MV-4-11 (cell line): ENCODE data around the gene TEX22.
A peak's percentile ranks its signal among the peaks of the same experiment; 100 is the strongest.

ENCODE experiments used
- DNase-seq: peaks from one replicate; lab custom pipeline; 2025; lab: John Stamatoyannopoulos, UW

The TEX22 gene

DNA sequence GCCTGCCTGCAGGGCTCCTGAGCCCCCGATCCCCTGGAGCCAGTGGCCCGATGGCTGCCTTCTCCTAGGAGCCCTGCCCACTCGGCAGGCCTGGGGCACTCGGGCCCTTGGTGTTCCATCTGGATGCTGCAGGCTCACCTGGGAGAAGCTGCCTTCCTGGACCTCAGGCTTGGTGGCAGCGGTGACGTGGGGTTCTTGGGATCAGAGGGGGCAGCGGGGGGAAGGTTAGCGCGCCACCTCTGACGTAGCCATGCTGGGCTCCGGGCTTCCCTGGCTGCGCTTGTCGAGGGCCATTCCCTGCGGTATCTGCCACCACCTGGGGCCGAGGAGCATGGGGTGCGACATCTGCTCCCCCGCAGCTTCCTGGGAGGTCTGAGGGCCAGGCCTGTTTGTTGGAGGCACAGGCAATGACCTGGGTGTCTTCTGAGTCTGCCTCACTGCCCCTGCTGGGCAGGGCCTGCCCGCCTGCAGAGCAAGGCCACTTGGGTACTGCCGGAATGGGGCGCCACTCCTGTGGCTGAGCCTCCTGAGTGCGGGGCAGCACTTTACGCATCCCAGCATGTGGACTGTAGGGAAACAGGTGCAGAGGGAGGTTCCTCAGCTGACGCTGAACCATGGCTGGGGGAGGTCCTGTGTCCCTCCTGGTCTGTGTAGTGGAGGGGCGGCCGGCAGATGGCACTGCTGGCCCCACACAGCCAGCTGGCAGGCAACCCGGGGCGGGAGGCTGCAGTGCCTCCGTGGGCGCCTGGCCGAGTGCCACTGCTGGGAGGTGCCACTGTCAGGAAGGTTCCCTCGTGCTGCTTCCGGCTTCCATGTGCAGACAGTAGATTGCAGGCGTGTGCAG, 41.6 kb downstream of the TEX22 start:
- no peak for DNase-seq

DNA sequence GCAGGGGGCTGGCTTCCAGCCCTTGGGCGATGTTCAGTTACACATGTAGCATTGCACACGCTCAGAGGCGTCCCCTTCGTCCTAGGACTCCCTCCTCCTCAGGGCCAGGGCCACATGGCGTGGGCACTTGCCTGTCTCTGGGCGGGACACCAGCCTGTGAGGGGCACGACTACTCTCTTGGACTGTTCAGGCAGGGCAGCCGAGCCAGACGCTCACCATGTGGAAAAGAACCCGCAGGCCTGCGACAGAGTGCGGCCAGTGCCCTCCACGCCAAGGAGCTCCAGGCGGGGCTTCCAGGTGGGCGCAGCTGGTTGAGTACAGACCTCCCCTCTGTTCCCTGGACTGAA, 42.2 kb downstream of the TEX22 start:
- no peak for DNase-seq

DNA sequence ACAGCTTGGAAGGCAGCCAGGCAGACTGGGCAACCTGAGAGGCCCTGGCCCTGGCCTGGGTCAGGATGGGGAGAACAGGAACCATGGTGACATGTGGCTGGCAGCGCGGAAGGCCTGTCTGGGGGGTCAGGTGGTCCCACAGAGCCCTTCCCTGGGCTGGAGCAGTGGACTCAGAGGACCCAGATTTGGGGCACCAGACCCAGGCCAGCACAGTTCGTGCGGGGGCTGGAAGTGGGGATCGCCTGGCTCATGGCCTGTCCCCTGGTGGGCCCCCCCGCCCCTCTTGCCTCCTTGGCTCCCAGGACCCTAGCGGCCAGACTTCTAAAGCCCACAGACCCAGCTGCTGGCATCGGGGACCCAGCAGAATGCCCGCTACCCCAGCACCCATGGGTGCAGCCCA, 42.7 kb downstream of the TEX22 start:
- DNase-seq, result no peak

DNA sequence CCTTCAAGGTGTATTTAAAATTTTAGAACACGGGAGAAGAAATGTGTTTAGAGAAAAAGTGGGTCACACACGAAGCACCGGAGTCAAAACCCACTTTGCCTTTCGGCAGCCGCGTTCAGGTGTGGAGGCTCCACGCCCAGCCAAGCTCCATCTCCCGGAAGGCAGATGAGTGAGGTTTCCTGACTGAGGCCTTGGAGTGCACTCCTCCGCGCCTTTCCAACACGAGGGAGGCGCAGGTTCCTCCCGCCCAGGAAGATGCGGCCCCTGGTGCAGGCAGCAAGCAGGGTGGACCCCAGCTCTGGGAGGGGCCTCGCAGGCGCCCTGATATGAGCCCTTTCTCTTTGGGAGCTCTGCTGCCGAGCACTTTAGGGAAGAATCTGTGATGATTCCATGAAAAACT, 43.8 kb downstream of the TEX22 start:
- no peak for DNase-seq

DNA sequence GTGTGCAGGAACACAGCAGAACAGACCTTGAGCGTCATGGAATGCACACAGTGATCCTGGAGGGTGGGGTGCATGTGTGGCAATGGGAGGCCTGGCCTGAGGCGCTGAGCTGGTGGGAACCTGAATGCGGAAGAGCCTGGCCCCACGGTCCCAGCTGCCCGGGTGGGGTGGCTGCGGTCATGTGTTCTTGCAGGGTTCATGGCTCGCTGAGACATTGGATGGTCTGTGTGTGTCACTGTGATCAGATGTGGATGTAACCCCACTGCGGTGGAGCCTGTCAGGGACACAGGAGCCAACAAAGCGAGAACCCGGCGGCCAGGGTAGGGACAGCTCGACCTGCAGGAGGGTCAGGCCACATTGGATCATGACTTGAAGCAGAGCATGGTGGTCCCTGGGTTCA, 44.5 kb downstream of the TEX22 start:
- no peak for DNase-seq

DNA sequence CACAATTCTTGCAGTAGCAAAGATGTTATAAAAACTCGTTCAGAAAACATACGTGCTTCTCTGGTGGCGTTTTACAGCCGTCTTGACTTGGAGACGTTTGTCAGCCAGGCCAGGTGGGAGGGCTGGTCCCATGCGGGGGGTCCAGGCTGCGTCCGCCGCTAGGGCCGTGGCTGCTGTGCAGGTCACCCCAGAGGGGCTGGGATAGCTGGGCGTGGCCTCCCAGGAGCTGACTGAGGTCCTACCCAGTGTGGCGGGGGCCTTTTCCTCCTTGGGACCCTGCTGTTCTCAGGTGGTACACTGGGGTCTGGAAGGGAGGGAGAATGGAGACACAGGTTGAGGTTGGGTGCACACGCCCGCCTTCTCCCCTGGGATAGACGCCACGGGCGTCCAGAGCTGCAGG, 46.5 kb downstream of the TEX22 start:
- no peak for DNase-seq

DNA sequence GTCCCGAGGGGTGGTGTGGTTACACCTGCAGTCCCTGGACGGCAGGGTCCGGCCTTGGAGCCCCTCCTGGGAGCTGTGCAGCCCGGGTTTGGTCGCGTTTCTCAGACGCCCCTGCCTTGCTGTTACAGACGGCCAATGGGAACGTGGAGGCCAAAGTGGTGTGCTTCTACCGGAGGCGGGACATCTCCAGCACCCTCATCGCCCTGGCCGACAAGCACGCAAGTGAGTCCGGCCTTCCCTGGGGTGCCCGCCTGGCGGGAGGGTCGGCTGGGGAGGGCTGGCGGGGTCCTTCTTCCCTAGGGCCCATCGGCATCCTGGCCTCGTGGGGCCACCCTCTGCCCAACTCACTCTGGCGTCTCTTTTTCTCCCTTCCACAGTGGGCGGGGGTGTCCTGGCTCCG, 47.0 kb downstream of the TEX22 start:
- DNase-seq, result no peak

DNA sequence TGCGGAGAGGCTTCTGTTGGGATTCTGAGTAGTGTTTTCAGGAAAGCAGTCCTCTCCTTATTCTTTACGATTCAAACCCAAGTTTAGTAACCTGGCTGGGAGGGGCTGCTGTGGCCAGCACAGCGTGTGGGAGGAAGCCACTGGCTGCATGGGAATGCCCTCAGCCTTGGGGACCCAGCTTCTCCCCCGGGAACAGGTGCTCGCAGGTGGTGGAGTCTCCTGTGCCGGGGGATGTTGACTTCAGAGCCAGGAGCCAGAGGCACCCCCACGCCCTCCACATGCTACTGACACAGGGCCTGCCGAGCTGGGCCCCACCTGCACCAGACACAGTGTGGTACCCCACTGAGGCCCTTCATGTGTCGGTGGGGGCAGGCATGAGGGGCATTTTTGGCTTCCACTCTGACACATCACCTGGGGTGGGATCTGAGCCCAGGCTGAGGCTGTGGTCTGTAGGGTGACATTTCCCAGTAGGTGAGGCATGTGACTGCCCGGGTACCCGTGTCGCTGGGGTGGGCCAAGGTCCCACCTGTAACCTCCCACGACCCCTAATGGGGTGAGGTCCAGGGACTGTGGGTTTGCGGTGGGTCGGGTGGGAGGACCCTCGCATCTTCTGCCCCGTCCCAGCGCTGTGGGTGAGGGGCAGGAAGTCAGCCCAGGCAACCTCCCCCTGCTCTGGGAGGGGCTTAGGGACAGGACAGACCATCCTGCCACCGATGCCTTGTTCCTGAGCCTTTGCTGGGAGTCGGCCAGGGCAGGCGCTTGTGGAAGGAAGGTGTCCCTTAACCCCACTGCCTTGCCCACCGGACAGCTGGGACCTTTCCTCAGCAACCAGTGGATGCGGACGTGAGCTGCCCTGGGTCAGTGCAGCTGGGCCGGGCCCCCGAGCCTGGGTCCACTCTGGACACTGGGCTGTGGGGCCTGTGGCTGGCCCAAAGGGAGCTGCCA, 47.8 kb downstream of the TEX22 start:
- DNase-seq, result no peak

DNA sequence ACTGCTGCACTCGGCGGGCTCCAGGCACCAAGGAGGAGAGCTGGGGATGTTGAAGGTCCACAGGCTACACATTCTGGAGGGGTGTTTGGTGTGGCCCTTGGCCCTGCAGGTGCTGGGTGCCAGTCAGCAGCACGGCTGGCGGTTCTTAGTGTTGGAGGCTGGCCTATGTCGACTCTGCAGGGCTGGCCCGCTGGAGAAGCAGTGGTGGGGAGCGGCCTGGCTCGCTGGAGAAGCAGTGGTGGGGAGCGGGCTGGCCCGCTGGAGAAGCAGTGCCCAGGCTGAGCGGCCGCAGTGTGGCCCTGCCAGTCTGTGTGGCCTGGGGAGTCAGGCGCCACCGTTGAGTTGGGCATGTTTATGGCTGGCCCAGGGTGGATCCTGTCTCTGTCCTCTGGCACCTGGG, 48.6 kb downstream of the TEX22 start:
- DNase-seq, result no peak

DNA sequence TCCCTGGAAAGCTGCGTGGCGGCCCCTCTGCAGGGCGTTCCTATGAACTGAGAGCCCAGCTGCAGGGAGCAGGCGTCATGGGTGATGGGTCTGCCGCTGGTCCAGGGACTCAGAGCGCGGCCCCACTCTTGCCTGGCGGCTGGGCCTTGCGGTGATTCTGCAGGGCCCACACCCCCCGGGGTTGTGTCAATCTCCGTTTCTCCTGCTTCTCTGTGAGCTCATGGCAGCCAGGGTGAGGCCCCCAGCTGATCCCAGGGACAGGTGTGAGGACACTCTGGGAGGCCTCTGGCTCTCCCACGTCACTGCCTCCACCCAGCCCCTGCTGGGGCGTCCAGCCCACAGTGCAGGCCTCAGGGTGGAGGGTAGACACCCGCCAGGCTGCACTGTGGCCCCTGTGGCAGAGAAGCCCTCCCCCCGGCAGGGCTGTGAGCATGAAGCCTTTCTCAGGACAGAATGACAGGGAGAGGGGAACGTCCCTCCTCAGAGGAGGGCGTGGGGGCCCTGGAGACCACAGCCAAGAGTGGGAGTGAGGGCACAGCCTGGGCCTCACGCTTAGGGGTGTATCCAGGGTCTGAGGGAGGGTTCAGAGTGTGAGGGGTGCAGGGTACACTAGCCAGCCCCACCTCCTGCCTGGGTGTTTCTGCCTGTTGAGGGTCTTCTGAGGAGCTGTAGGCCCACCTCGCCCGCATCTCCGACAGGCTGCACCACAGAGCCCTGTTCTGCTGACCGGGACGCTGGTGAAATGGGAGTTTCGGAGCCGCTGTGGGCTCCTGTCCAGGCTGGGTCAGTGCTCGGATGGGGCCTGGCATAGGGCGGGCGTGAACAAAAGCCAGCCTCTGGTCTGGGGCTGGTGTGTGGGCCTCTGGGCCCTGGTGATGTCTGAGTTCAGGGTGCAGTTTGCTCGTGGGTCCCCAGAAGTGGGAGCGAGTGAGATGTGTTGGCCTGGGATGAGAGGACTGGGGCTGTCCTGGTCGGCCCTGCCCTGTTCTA, 49.6 kb downstream of the TEX22 start:
- DNase-seq, result no peak

DNA sequence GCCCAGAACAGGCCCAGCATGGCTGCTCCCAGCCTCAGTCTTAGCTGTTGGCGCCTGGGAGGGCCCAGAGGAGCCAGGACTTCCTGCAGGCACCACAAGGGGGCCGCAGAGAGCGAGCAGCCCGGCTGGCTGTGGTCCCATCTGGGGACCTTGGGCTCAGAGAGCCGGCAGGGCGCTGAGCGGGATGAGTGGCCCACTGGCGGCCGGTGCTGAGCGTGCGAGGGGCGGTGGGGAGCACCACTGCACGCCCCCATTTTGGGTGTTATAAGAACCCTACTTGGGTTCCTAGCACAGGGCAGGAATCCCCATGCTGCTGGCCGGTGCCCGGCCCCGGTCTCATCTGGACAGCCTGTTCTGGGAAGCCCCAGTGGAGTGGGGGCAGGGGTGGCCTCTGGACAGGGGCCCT, 50.4 kb downstream of the TEX22 start:
- DNase-seq, result peak; percentile 9

DNA sequence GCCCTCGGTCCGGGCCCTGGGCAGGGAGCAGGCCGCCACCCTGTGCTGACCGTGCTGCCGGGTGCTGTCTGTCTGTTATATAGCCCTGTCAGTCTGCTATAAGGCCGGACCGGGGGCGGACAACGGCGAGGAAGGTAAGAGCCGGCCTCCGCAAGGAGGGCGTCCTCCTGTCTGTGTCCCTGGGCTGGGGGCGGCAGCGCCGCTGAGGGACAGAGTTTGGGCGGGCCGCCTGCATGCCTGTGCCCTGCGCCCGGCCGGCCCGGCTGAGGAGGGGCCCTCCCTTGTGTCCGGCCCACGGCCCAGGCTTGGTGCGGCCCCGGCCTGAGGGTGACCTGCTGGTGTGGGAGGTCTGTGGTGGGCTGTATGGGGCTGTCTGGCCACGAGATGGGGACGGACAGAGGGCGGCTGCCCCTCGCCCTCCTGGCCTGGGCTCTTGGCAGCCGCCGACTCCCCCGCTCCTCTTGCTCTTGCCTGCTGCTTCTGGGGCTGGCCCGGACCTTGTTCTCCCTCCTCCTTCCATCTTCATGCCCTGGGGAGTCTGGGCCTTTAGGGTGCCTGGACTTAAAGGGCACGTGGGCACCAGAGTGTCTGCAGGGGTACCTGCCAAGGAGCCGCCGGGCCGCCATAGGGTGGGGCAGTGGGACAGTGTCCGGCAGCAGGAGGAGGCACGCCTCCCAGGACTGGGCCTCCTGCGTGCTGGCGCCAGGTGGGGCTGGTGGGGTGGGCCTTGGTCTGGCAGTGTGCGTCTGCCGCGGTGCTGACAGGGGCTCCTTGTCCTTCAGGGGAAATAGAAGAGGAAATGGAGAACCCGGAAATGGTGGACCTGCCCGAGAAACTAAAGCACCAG, 51.2 kb downstream of the TEX22 start:
- DNase-seq, result no peak

DNA sequence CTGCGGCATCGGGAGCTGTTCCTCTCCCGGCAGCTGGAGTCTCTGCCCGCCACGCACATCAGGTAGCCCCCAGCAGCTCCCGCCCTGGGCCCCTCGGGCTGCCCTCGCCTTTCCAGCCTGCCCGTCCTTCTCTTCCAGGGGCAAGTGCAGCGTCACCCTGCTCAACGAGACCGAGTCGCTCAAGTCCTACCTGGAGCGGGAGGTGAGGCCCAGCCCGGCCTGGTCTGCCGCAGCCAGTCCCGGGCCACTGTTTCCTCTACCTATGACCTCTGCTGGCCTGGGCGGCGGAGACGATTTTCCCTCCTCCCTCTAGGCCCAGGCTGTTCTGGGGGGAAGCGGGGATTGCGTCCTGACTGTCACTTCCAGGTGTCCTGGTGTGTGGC, 51.8 kb downstream of the TEX22 start:
- no peak for DNase-seq

DNA sequence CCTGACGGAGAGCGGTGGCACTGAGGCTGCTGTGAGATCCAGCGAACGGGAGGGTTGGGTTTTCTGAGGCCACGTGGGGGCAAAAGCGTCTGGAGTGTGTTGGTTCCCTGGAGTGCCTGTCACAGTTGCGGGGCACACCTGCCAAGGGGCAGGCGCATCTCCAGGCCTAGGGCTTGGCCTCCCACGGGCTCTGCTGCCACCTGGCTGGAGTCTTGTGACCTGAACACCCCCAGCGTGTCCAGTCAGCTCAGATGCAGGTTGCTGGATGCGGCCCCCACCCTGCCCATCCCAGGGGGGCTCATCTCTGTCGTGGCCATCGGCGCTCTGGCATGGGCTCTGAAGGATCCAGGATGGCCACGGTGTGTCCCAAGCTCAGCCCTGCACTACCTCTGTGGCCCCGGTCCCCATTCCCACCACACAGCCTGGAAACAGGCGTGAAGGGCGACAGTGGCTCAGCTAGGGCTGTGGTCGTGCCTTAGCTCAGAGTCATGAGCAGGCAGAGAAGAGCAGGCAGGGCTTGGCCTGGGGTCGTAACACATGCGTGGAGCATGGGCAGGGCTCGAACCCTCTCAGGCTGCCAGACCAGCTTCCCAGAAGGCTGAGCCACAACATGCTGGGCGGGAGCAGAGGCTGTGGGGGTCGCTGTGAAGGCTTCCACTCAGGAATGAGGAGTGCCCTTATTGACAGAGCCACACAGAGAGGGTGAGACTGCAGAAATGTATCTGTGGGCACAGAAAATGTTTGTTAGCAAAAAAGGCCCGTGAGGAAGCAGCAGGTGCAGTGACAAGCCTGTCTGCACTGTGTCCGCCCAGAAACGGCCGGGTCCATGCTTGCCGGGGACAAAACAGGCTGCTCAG, 52.8 kb downstream of the TEX22 start:
- no peak for DNase-seq

DNA sequence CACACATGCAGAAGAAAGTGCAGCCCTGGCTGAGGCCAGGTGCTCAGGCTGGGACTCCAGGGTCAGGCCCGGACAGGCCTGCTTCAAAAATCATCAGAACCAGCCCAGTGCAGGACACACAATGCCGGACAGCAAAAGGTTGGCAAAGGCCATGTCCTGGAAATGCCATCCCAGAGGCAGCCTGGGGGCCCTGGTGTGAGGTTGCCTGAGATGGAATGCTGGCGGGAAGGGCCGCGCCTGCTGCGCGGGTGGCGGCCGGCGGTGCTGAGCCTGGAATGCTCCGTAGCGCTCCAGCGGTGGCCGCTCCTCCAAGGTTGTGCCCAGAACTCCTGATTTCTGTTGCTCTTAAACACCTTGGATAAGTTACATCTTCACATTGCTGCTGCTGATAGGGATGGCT, 54.6 kb downstream of the TEX22 start:
- DNase-seq, result no peak

DNA sequence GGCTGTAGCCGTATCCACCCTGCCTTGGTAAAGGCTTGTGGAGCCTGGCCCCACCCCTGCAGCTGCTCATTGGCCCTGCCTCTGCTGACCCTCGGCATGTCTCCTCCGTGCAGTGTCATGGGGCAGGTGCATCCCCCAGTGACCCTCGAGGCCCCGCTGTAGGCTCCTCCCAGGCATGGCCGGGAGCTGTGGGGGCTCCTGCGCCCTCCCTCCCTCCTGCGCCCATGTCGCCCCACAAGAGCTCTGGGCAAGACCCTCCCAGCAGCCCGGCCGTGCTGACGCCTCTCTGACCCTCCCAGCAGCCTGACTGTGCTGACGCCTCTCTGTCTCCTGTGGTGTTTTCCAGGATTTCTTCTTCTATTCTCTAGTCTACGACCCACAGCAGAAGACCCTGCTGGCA, 55.5 kb downstream of the TEX22 start:
- no peak for DNase-seq

DNA sequence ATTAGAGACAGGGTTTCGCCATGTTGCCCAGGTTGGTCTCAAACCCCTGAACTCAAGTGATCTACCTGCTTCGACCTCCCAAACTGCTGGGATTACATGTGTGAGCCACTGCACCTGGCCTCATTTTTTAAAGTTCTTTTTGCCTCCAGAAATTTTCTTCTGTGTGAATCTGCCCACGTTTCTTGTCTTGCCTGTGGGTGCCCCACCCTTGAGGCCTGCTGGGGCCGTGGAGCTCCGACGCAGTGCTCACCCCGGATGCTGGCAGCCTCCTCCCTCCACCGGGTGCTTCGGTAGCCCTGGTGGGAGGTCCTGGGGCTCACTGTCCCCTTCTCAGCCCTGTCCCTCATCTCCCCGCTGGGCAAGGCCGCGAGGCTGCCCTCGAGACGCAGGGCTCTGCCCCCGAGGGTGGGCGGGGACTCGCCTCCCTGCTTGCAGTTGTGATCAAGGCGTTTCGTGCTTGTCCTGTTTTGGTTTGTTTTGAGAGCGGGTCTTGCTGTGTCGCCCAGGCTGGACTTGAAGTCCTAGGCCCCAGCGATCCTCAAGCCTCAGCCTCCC, 56.8 kb downstream of the TEX22 start:
- DNase-seq, result no peak

DNA sequence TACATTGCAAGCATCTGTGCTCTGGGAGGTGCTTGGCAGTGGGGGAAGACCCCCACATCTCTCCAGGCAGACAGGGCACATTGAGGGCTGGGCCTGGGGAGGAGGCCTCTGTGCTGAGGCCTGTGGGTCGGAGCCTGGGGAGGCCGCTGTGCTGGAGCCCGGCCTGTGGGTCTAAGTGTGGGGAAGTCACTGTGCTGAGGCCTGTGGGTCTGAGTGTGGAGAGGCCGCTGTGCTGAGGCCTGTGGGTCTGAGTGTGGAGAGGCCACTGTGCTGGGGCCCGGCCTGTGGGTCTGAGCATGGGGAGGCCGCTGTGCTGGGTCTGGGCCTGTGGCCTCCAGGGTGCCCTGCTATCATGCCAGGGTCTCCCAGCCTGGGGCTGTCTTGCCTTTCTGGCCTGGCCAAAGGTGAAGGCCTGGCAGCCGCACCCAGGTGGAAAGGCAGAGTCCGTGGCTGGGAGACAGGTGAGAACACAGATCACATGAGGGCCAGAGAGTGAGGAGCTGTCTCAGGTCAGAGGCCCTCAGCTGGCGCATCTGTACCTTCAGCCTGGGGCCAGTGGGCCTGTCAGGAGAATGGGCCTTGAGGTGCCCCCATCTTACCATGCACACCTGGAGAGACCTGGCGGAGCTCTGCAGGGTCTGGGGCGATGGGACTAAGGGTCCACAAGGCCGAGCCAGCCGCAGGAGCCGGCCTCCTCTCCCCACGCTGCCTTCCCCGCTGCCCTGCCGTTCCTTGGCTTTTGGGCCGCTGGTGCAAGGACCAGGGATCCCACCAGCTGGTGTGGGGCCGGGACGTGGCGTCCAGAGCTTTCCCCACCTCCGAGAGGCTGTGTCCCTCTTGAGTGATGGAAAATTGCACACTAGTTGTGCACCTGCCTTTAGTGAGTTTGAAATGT, 57.7 kb downstream of the TEX22 start:
- no peak for DNase-seq
